GM23338 (cell line): Measurements from ENCODE around the gene MYO1F. TPM values are rescaled to one million over a fixed set of nuclear protein-coding genes. Genes with fewer than 3 reads are reported as not detected.

Experiments
- ATAC-seq: fragments of 200-7000 bp; cut with Tn5 transposase; 3 replicates; pipeline ENCODE4 v1.9.1; 2020
- DNase-seq: peaks from one replicate; pipeline ENCODE4 v3.0.0-alpha.2; 2015; ENCODE audit warnings: low spot score
- H2AFZ ChIP-seq: fragments of 200-600 bp; sonication (generic); 2 replicates; pipeline ENCODE4 v1.8.0; 2016; ENCODE audit warnings: antibody characterized with exemption, mild to moderate bottlenecking, moderate library complexity
- H3F3A ChIP-seq: fragments of 200-600 bp; sonication (generic); replicated peaks from 2 replicates; pipeline ENCODE4 v1.8.0; 2017; ENCODE audit warnings: antibody characterized with exemption, mixed run types, low read depth
- H3K27ac ChIP-seq: fragments of 200-600 bp; sonication (generic); 2 replicates; pipeline ENCODE4 v1.6.1; 2016; ENCODE audit warnings: low read depth
- H3K27me3 ChIP-seq: fragments of 200-600 bp; sonication (generic); 2 replicates; pipeline ENCODE4 v1.8.0; 2016; ENCODE audit warnings: mild to moderate bottlenecking, mixed run types, moderate library complexity; ENCODE audit not compliant: insufficient read depth
- H3K36me3 ChIP-seq: fragments of 200-600 bp; sonication (generic); 2 replicates; pipeline ENCODE4 v1.8.0; 2016; ENCODE audit warnings: mild to moderate bottlenecking; ENCODE audit not compliant: insufficient read depth
- H3K4me1 ChIP-seq: fragments of 200-600 bp; sonication (generic); 2 replicates; pipeline ENCODE4 v1.8.0; 2016; ENCODE audit warnings: mild to moderate bottlenecking, moderate library complexity; ENCODE audit not compliant: insufficient read depth
- H3K4me2 ChIP-seq: fragments of 200-600 bp; sonication (generic); 2 replicates; pipeline ENCODE4 v1.7.1; 2017; ENCODE audit warnings: mixed run types
- H3K4me3 ChIP-seq: fragments of 200-600 bp; sonication (generic); 2 replicates; pipeline ENCODE4 v1.6.1; 2016; ENCODE audit warnings: mixed run types
- H3K79me2 ChIP-seq: fragments of 200-600 bp; sonication (generic); replicated peaks from 2 replicates; pipeline ENCODE4 v1.8.0; 2017; ENCODE audit warnings: mild to moderate bottlenecking; ENCODE audit not compliant: insufficient read depth
- H3K9me2 ChIP-seq: fragments of 200-600 bp; sonication (generic); 2 replicates; pipeline ENCODE4 v1.8.0; 2017; ENCODE audit not compliant: insufficient read depth
- H4K20me1 ChIP-seq: fragments of 200-600 bp; sonication (generic); replicated peaks from 2 replicates; pipeline ENCODE4 v1.8.0; 2017; ENCODE audit warnings: mild to moderate bottlenecking; ENCODE audit not compliant: insufficient read depth
- H3K27ac Mint-ChIP-seq: 2 replicates; pipeline ENCODE4 v1.8.0; 2020; ENCODE audit warnings: inconsistent platforms, mild to moderate bottlenecking, moderate library complexity, mixed read lengths
- H3K27me3 Mint-ChIP-seq: 3 replicates; pipeline ENCODE4 v1.8.0; 2022; ENCODE audit warnings: low read depth, mild to moderate bottlenecking, moderate library complexity, mixed read lengths, inconsistent platforms; ENCODE audit not compliant: insufficient read depth, poor library complexity
- H3K36me3 Mint-ChIP-seq: 3 replicates; pipeline ENCODE4 v1.8.0; 2021; ENCODE audit warnings: low read depth, mild to moderate bottlenecking, inconsistent platforms, moderate library complexity, mixed read lengths
- H3K4me1 Mint-ChIP-seq: 3 replicates; pipeline ENCODE4 v1.8.0; 2020; ENCODE audit warnings: mild to moderate bottlenecking, inconsistent platforms, mixed read lengths
- H3K4me3 Mint-ChIP-seq: 3 replicates; pipeline ENCODE4 v1.8.0; 2021; ENCODE audit warnings: moderate library complexity, mild to moderate bottlenecking, inconsistent platforms, mixed read lengths
- H3K9me3 Mint-ChIP-seq: 3 replicates; pipeline ENCODE4 v1.8.0; 2020; ENCODE audit warnings: moderate library complexity, mild to moderate bottlenecking, inconsistent platforms, mixed read lengths
- CREB1 ChIP-seq: fragments of 250-450 bp; sonication (Bioruptor Pico); IDR thresholded peaks from 2 replicates; pipeline ENCODE4 v1.5.0; 2020; ENCODE audit warnings: low read depth, mild to moderate bottlenecking, moderate library complexity
- EZH2 ChIP-seq: fragments of 200-600 bp; sonication (generic); IDR thresholded peaks from one replicate; pipeline ENCODE4 v1.8.0; 2017; ENCODE audit warnings: antibody characterized with exemption, mild to moderate bottlenecking, low read depth; ENCODE audit not compliant: unreplicated experiment
- EZH2phosphoT487 ChIP-seq: fragments of 200-600 bp; sonication (generic); IDR thresholded peaks from one replicate; pipeline ENCODE4 v1.8.1; 2018; ENCODE audit warnings: antibody characterized with exemption; ENCODE audit not compliant: unreplicated experiment
- JUNB ChIP-seq: IDR thresholded peaks from one replicate; pipeline ENCODE4 v1.6.1; 2016; ENCODE audit warnings: antibody characterized with exemption; ENCODE audit not compliant: unreplicated experiment
- NANOG ChIP-seq: IDR thresholded peaks from 2 replicates; pipeline ENCODE4 v1.6.1; 2016; ENCODE audit warnings: antibody characterized with exemption, borderline replicate concordance
- POLR2AphosphoS5 ChIP-seq: IDR thresholded peaks from 2 replicates; pipeline ENCODE4 v1.6.1; 2016; ENCODE audit warnings: antibody characterized with exemption, low read depth
- STAT1 ChIP-seq: IDR thresholded peaks from one replicate; pipeline ENCODE4 v1.6.1; 2016; ENCODE audit warnings: antibody characterized with exemption; ENCODE audit not compliant: unreplicated experiment
- ZNF114 ChIP-seq: fragments of 250-450 bp; sonication (Bioruptor Pico); IDR thresholded peaks from 2 replicates; pipeline ENCODE4 v1.5.0; 2020; ENCODE audit warnings: mild to moderate bottlenecking, moderate library complexity
- ZNF331 ChIP-seq: fragments of 250-450 bp; sonication (Bioruptor Pico); IDR thresholded peaks from 2 replicates; pipeline ENCODE4 v1.5.0; 2020; ENCODE audit warnings: low read depth, mild to moderate bottlenecking, moderate library complexity
- polyA plus RNA-seq: library from polyadenylated mRNA; unstranded; fragments of >200 nt; fragmentation: Nextera tagmentation; extraction: Ambion mirVana; gene quantifications from 2 replicates; pipeline ENCODE4 v1.2.1, GENCODE V29; 2016
- total RNA-seq: library from RNA; depleted of rRNA; stranded (reverse); fragments of >200 nt; shearing (Covaris generic); gene quantifications from 2 replicates; pipeline ENCODE4 v1.2.3, GENCODE V29; 2014
- TF ChIP-seq, protein P1 (sequence below), 2 experiments: fragments of 200-600 bp in 1 of 2; sonication (generic) in 1 of 2; conservative IDR thresholded peaks; 2 replicates each; pipeline versions ENCODE4 v1.5.1 to v1.6.1; 2016 to 2017; ENCODE audit warnings: antibody characterized with exemption in 2 of 2, low read depth in 2 of 2, mild to moderate bottlenecking in 2 of 2, moderate library complexity in 1 of 2
- TF ChIP-seq, protein P2 (sequence below): IDR thresholded peaks from one replicate; pipeline ENCODE4 v1.6.1; 2018; ENCODE audit warnings: antibody characterized with exemption; ENCODE audit not compliant: unreplicated experiment
- TF ChIP-seq, protein P3 (sequence below): fragments of 250-450 bp; sonication (Bioruptor Pico); IDR thresholded peaks from 2 replicates; pipeline ENCODE4 v1.5.0; 2020; ENCODE audit warnings: mild to moderate bottlenecking, moderate library complexity
- TF ChIP-seq, protein P4 (sequence below): IDR thresholded peaks from 2 replicates; pipeline ENCODE4 v1.6.1; 2016; ENCODE audit warnings: antibody characterized with exemption

The MYO1F gene
- total and polyA plus RNA-seq, 2 experiments from 2014 or later = 3.9 to 5.7 TPM

DNA sequence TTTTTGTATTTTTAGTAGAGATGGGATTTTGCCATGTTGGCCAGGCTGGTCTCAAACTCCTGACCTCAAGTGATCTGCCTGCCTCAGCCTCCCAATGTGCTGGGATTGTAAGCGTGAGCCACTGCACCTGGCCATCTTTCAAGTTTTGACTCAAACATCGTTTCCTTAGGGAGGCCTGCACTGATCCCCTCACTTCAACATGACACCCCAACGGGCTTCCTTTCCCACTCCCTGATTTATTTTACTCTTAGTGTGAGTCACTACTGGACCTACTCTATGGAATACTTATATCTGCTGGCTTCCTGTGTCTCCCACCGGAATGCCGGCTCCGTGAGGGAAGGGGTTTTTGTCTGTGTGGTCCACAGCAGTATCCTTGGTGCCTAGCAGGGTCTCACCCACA lies 37.8 kb upstream of the MYO1F start:
- no peak overlapping the region for H2AFZ ChIP-seq

More for the DNA sequence above, 37.8 kb upstream of the MYO1F start:
- peaks cover 3% of the 10 kb centered on the region for H3K79me2 ChIP-seq
- no peak overlapping the region for H3K27ac ChIP-seq
- Mint-ChIP-seq H3K9me3 (peaks cover 4% of the 10 kb centered on the region; the same call in 2 of the 3 replicates), H3K4me3 (no peak overlapping the region; the same call in 2 of the 3 replicates), H3K27ac (no peak overlapping the region), H3K36me3 (no peaks in the 10 kb centered on the region; the same call in 2 of the 3 replicates), H3K4me1 (peaks cover 12% of the 10 kb centered on the region; the same call in 2 of the 3 replicates), H3K27me3 (peaks cover 26% of the 10 kb centered on the region)
- no peaks in the 10 kb centered on the region for H3K27me3 ChIP-seq
- no peak for DNase-seq
- TF ChIP-seq CREB1 (no peak), ZNF331 (CRISPR knock-in tag) (no peak), EZH2phosphoT487 (no peak), ZNF114 (CRISPR knock-in tag) (no peak), JUNB (no peak), STAT1 (no peak), NANOG (no peak), EZH2 (no peak), POLR2AphosphoS5 (no peak)
- TF ChIP-seq, protein P1, sequence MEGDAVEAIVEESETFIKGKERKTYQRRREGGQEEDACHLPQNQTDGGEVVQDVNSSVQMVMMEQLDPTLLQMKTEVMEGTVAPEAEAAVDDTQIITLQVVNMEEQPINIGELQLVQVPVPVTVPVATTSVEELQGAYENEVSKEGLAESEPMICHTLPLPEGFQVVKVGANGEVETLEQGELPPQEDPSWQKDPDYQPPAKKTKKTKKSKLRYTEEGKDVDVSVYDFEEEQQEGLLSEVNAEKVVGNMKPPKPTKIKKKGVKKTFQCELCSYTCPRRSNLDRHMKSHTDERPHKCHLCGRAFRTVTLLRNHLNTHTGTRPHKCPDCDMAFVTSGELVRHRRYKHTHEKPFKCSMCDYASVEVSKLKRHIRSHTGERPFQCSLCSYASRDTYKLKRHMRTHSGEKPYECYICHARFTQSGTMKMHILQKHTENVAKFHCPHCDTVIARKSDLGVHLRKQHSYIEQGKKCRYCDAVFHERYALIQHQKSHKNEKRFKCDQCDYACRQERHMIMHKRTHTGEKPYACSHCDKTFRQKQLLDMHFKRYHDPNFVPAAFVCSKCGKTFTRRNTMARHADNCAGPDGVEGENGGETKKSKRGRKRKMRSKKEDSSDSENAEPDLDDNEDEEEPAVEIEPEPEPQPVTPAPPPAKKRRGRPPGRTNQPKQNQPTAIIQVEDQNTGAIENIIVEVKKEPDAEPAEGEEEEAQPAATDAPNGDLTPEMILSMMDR (conservative IDR thresholded peaks at IDR 0.05; ENCODE audit: low read depth in 2 of 2) = no peak
- TF ChIP-seq, protein P2, sequence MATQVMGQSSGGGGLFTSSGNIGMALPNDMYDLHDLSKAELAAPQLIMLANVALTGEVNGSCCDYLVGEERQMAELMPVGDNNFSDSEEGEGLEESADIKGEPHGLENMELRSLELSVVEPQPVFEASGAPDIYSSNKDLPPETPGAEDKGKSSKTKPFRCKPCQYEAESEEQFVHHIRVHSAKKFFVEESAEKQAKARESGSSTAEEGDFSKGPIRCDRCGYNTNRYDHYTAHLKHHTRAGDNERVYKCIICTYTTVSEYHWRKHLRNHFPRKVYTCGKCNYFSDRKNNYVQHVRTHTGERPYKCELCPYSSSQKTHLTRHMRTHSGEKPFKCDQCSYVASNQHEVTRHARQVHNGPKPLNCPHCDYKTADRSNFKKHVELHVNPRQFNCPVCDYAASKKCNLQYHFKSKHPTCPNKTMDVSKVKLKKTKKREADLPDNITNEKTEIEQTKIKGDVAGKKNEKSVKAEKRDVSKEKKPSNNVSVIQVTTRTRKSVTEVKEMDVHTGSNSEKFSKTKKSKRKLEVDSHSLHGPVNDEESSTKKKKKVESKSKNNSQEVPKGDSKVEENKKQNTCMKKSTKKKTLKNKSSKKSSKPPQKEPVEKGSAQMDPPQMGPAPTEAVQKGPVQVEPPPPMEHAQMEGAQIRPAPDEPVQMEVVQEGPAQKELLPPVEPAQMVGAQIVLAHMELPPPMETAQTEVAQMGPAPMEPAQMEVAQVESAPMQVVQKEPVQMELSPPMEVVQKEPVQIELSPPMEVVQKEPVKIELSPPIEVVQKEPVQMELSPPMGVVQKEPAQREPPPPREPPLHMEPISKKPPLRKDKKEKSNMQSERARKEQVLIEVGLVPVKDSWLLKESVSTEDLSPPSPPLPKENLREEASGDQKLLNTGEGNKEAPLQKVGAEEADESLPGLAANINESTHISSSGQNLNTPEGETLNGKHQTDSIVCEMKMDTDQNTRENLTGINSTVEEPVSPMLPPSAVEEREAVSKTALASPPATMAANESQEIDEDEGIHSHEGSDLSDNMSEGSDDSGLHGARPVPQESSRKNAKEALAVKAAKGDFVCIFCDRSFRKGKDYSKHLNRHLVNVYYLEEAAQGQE = no peak
- TF ChIP-seq, protein P3, sequence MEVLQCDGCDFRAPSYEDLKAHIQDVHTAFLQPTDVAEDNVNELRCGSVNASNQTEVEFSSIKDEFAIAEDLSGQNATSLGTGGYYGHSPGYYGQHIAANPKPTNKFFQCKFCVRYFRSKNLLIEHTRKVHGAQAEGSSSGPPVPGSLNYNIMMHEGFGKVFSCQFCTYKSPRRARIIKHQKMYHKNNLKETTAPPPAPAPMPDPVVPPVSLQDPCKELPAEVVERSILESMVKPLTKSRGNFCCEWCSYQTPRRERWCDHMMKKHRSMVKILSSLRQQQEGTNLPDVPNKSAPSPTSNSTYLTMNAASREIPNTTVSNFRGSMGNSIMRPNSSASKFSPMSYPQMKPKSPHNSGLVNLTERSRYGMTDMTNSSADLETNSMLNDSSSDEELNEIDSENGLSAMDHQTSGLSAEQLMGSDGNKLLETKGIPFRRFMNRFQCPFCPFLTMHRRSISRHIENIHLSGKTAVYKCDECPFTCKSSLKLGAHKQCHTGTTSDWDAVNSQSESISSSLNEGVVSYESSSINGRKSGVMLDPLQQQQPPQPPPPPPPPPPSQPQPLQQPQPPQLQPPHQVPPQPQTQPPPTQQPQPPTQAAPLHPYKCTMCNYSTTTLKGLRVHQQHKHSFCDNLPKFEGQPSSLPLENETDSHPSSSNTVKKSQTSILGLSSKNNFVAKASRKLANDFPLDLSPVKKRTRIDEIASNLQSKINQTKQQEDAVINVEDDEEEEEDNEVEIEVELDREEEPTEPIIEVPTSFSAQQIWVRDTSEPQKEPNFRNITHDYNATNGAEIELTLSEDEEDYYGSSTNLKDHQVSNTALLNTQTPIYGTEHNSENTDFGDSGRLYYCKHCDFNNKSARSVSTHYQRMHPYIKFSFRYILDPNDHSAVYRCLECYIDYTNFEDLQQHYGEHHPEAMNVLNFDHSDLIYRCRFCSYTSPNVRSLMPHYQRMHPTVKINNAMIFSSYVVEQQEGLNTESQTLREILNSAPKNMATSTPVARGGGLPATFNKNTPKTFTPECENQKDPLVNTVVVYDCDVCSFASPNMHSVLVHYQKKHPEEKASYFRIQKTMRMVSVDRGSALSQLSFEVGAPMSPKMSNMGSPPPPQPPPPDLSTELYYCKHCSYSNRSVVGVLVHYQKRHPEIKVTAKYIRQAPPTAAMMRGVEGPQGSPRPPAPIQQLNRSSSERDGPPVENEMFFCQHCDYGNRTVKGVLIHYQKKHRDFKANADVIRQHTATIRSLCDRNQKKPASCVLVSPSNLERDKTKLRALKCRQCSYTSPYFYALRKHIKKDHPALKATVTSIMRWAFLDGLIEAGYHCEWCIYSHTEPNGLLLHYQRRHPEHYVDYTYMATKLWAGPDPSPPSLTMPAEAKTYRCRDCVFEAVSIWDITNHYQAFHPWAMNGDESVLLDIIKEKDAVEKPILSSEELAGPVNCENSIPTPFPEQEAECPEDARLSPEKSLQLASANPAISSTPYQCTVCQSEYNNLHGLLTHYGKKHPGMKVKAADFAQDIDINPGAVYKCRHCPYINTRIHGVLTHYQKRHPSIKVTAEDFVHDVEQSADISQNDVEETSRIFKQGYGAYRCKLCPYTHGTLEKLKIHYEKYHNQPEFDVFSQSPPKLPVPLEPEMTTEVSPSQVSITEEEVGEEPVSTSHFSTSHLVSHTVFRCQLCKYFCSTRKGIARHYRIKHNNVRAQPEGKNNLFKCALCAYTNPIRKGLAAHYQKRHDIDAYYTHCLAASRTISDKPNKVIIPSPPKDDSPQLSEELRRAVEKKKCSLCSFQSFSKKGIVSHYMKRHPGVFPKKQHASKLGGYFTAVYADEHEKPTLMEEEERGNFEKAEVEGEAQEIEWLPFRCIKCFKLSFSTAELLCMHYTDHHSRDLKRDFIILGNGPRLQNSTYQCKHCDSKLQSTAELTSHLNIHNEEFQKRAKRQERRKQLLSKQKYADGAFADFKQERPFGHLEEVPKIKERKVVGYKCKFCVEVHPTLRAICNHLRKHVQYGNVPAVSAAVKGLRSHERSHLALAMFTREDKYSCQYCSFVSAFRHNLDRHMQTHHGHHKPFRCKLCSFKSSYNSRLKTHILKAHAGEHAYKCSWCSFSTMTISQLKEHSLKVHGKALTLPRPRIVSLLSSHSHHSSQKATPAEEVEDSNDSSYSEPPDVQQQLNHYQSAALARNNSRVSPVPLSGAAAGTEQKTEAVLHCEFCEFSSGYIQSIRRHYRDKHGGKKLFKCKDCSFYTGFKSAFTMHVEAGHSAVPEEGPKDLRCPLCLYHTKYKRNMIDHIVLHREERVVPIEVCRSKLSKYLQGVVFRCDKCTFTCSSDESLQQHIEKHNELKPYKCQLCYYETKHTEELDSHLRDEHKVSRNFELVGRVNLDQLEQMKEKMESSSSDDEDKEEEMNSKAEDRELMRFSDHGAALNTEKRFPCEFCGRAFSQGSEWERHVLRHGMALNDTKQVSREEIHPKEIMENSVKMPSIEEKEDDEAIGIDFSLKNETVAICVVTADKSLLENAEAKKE (CRISPR knock-in tag) = no peak
- TF ChIP-seq, protein P4, sequence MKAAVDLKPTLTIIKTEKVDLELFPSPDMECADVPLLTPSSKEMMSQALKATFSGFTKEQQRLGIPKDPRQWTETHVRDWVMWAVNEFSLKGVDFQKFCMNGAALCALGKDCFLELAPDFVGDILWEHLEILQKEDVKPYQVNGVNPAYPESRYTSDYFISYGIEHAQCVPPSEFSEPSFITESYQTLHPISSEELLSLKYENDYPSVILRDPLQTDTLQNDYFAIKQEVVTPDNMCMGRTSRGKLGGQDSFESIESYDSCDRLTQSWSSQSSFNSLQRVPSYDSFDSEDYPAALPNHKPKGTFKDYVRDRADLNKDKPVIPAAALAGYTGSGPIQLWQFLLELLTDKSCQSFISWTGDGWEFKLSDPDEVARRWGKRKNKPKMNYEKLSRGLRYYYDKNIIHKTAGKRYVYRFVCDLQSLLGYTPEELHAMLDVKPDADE = no peak
- ATAC-seq = no peak
- H3K4me2 ChIP-seq = no peak overlapping the region
- no peak overlapping the region for H3K4me3 ChIP-seq
- H3K36me3 ChIP-seq = no peaks in the 10 kb centered on the region
- H3K9me2 ChIP-seq = no peaks in the 10 kb centered on the region
- peaks cover 11% of the 10 kb centered on the region; the same call in 1 of the 2 replicates for H3K4me1 ChIP-seq
- H3F3A ChIP-seq = peaks cover 5% of the 10 kb centered on the region
- H4K20me1 ChIP-seq = no peaks in the 10 kb centered on the region
